Activated naive CD8-positive, alpha-beta T cell treated with anti-CD3 and anti-CD28 coated beads, Interleukin-2, amount 50 U/mL, for 24 hours (primary cell): ENCODE measurements around the gene P2RX6.
A peak's percentile ranks its signal among the peaks of the same experiment; 100 is the strongest.
"Not testable (repeated sequence)": the region's sequence is repeated elsewhere in the genome, so short reads cannot be mapped to it uniquely, and the experiment has no call there.

Source experiments
- ATAC-seq: fragments of 150-1000 bp; cut with Tn5 transposase; one replicate; pipeline ENCODE4 v1.10.0; 2021
- DNase-seq: peaks from one replicate; pipeline ENCODE4 v3.0.0; 2021
- H3K27ac Mint-ChIP-seq: one replicate; pipeline ENCODE4 v1.8.0; 2021; ENCODE audit warnings: mild to moderate bottlenecking, mixed read lengths
- H3K27me3 Mint-ChIP-seq: one replicate; pipeline ENCODE4 v1.8.0; 2021; ENCODE audit warnings: mixed read lengths
- H3K36me3 Mint-ChIP-seq: one replicate; pipeline ENCODE4 v1.8.0; 2021; ENCODE audit warnings: low read depth, mixed read lengths
- H3K4me1 Mint-ChIP-seq: one replicate; pipeline ENCODE4 v1.8.0; 2021; ENCODE audit warnings: mixed read lengths
- H3K4me3 Mint-ChIP-seq: one replicate; pipeline ENCODE4 v1.8.0; 2021; ENCODE audit warnings: mild to moderate bottlenecking, moderate library complexity, mixed read lengths
- H3K9me3 Mint-ChIP-seq: one replicate; pipeline ENCODE4 v1.8.0; 2021; ENCODE audit warnings: mixed read lengths

The P2RX6 gene

DNA sequence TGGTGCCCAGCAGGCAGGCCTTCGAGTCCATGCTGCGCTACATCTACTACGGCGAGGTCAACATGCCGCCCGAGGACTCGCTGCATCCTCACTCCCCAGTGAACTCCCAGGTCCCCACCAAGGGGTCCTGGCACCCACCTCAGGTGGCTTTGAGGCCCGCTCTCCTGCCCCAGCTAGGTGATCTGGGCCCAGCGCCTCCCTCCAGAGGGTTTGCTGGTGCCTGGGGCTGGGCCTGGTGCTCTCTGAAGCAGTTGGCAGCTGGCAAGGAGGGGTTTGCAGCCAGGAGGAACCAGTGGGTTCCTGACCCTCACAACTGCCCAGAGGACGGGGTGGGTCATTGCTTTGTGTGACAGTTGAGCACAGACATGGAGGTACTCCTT, 18.9 kb upstream of the P2RX6 start:
- H3K4me3 Mint-ChIP-seq = no peak overlapping the region

DNA sequence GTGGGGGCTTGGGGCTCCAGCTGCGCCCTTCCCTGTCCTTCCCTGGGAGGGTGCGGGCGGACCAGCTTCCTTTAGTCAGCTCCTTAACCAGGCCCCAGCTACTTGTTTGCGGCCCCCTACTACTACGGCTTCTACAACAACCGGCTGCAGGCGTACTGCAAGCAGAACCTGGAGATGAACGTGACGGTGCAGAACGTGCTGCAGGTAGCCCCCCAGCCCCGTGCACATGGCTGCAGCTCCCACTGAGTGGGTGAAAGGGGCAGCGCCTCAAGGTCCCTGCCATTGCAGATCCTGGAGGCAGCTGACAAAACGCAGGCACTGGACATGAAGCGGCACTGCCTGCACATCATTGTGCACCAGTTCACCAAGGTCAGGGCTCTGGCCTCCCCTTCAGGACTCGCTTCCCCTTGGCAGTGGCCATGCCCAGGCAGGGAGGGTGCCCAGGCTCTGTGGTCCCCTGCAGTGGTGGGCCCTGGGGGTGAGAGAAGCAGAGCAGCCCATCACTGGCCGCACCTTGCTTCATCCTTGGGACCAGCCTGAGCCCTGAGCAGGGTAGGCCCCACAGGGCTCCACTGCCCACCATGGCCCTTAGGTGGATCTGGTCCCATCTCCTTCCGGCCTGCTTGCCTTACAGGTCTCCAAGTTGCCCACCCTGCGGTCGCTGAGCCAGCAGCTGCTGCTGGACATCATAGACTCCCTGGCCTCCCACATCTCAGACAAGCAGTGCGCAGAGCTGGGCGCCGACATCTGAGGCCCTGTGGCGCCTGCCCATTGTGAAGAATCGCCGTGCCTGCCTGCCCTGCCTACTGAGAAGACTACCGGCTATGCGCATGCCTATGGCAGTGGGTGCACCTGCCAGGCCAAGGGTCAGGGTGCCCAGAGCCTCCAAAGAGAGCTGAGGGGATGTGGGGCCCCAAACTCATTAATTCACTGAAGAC, 18.1 kb upstream of the P2RX6 start:
- no peaks in the 10 kb centered on the region for H3K27me3 Mint-ChIP-seq
- peaks cover 10% of the 10 kb centered on the region for H3K36me3 Mint-ChIP-seq
- H3K4me3 Mint-ChIP-seq = no peak overlapping the region
- H3K4me1 Mint-ChIP-seq = peaks cover 15% of the 10 kb centered on the region
- ATAC-seq (no peak), DNase-seq (no peak)
- H3K9me3 Mint-ChIP-seq = no peaks in the 10 kb centered on the region
- no peak overlapping the region for H3K27ac Mint-ChIP-seq

More for the DNA sequence above, 18.9 kb upstream of the P2RX6 start:
- H3K9me3 Mint-ChIP-seq = no peaks in the 10 kb centered on the region
- no peaks in the 10 kb centered on the region for H3K27me3 Mint-ChIP-seq
- peaks cover 3% of the 10 kb centered on the region for H3K36me3 Mint-ChIP-seq
- ATAC-seq = no peak
- DNase-seq = no peak
- H3K4me1 Mint-ChIP-seq = peaks cover 8% of the 10 kb centered on the region
- no peak overlapping the region for H3K27ac Mint-ChIP-seq

DNA sequence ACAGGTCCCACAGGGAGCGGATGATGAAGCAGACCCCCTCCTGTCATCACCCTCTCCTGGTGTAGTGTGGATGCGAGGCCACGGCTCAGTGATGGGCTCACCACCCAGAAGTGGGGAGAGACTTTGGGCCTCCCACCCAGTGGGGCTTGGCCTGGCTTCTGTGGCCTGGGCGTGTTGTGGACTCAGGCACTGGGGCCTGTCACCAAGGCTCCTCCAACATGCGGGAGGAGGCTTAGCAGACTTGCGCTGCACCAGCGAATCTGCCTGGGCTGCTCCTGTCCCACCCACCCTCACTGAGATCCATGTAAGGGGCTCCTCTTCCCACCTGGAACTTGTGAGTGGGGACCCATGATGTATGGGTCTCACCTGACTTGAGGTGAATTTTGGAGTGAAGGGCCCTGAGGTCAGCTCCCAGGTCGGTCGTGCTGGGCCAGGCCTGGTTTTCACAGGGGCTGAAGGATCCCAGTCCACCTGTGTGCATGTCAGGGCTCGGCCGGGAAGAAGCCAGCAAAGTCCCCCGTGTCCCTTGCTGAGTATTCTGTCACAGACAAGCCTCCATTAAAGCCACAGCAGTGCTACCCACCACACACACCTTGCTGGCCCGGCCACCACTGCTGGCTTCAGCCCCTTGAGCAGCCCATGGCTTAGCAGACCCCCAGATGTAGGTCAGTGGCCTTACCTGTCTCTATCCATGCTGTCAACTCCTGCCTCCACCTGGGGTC, 17.3 kb upstream of the P2RX6 start:
- H3K27me3 Mint-ChIP-seq = no peaks in the 10 kb centered on the region
- no peak for ATAC-seq
- H3K9me3 Mint-ChIP-seq = no peaks in the 10 kb centered on the region
- peaks cover 15% of the 10 kb centered on the region for H3K4me1 Mint-ChIP-seq
- DNase-seq = no peak
- H3K36me3 Mint-ChIP-seq = peaks cover 11% of the 10 kb centered on the region
- no peak overlapping the region for H3K27ac Mint-ChIP-seq
- H3K4me3 Mint-ChIP-seq = no peak overlapping the region

DNA sequence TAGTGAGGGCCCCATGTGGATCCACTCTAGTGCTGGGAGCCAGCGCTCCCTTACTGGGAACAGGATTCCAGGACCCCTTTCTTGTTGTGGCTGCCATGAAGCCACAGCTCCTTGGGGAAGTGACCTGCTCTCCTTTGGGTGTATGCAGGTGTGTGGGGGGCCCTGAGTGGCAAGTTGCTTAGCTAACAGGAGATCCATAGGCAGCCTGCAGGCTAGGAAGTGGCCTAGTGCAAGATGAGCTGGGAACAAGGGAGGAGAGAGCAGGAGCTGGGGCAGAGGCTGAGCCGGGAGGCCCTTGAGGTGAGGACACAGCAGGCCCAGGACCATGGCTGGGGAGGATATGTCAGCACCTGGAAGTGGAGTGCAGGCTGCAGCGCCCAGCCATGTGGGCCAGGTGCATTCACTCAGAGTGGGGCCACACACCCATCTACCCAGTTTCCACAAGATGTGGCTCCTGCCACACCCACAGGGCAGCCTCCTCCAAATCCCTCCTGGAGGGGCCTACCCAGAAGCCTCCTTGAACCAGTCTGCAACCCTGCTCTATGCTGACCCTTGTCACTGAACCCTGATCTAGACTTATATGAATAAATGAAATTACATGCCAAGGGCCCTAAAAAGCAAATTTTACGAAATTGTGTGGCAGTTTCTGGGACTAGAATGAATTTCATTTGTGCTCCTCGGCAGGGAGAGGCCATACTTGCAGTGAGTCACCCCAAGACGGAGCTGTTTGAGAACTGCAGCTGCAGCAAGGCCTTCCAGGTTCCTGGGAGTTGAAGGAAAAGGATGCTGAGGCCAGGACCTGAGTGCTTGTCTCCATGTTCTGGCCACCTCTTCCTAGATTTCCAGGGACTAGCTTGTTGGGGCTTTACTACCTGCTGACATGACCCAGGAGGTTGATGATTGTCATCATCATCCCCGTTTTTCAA, 16.3 kb upstream of the P2RX6 start:
- Mint-ChIP-seq H3K4me3 (no peak overlapping the region), H3K27ac (peak overlapping the region; percentile 22), H3K9me3 (no peaks in the 10 kb centered on the region), H3K36me3 (peaks cover 11% of the 10 kb centered on the region), H3K27me3 (no peaks in the 10 kb centered on the region), H3K4me1 (peaks cover 24% of the 10 kb centered on the region)
- no peak for ATAC-seq
- DNase-seq = no peak

DNA sequence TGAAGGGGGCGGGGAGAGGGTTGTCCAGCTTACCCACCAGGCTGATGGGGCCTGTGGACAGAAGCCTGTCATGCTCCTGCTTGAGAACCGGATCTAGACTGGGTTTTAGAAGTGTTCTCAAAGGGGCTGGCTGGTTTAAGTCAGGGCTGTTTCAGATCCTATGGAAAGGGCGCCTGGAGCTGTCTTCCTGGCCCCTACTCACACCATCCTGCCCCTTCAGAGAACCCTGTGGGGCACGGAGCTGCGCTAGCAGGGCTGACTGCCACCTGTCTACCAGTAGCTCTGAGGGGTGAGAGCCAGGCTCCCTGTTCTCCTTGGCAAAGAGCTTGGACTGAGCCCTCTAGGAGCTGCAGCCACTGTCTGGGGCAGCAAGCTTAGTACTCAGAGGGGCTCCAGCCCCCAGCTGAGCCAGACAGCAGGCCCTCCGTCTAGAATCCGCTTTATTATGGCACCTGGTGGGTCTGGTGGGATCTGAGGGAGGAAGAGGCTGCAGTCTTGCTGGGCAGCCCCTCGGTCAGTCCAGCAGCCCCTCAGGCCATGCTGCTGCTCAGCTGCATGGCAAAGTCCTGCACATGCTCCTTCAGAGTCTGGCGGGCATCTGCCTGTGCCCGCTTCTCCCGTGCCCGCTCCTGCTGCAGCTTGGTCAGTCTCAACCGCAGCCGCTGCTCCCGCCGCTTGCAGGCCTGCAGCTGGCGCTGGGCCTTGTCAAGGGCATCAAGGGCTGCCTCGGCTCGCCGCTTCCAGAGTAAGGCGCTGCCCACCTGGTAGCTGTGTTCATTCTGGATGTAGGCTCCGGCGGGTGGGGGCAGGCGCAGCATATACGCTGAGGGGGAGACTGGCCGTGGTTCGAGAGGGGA, 15.4 kb upstream of the P2RX6 start:
- Mint-ChIP-seq H3K36me3 (peaks cover 11% of the 10 kb centered on the region), H3K4me1 (peaks cover 27% of the 10 kb centered on the region), H3K27ac (peak overlapping the region; percentile 100), H3K4me3 (peak overlapping the region; percentile 98), H3K9me3 (no peaks in the 10 kb centered on the region), H3K27me3 (no peaks in the 10 kb centered on the region)
- ATAC-seq (no peak), DNase-seq (no peak)

DNA sequence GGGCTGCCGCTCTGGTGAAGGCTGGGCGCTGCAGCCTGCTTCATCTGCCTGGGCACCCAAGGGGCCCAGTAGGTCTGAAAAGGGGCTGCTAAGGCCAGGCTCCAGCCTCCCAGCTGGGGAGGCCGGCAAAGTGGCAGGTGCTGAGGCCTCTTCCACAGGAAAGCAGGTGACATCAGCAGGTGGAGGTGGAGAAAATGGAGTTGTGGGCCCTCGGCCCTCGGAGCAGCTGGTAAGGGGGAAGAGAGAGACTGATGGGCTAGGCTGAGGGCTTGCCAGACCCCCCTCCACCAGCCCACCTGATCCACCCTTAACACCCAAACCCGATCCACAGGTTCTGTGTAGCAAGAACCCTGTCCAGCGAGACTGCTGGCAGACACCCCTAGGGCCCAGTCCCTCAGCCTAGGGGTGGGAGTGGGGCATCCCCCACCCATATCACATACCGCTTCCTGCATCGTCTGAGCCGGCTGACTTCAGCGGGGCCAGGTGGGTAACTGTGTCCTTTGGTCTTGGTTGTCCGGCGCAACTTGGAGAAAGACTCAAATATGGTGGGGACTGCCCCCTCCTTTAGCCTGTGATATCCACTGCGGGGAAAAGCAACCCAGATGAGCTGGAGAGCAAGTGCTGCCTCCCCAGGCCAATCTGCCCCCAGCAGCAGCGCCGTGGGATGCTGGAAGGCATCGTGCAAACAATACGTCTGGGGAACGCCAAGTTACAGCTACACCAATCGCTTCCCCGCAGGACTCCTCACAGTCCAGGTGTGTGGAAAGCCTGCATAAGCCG, 14.6 kb upstream of the P2RX6 start:
- no peak for ATAC-seq
- Mint-ChIP-seq H3K4me3 (peak overlapping the region; percentile 98), H3K36me3 (peaks cover 11% of the 10 kb centered on the region), H3K27me3 (no peaks in the 10 kb centered on the region), H3K4me1 (peaks cover 27% of the 10 kb centered on the region), H3K9me3 (no peaks in the 10 kb centered on the region), H3K27ac (peak overlapping the region; percentile 100)
- DNase-seq = no peak

DNA sequence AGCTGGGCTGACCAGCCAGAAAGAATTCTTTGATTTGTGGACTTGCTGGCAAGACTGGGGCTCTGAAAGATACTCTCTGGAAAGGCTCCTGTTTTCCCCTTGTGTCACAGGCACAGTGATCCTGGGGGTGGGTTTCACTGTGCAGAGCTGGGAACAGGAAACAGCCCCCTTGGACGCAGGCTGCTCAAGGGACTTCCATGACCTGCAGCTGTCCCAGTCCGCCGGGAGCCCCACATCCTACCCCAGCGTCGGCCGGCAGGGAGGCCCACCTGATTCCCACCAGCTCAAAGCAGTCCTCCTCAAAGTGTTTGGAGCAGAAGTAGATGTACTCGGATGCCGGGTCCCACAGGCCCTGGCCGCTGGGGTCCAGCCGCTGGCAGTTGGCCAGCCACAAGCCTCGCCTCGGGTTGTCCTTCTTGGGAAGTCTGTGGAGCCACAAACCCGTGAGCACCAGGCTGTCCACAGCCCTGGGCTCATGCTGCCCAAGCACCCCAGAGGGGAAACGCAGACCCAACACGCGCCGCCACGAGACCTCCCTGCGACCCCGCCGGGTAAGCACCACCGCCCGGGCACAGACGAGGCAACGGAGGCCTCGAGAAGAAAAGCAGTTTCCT, 13.9 kb upstream of the P2RX6 start:
- ATAC-seq = no peak
- Mint-ChIP-seq H3K9me3 (no peaks in the 10 kb centered on the region), H3K36me3 (peaks cover 11% of the 10 kb centered on the region), H3K27ac (peak overlapping the region; percentile 100), H3K4me1 (peaks cover 27% of the 10 kb centered on the region), H3K27me3 (no peaks in the 10 kb centered on the region), H3K4me3 (peak overlapping the region; percentile 98)
- DNase-seq = no peak

DNA sequence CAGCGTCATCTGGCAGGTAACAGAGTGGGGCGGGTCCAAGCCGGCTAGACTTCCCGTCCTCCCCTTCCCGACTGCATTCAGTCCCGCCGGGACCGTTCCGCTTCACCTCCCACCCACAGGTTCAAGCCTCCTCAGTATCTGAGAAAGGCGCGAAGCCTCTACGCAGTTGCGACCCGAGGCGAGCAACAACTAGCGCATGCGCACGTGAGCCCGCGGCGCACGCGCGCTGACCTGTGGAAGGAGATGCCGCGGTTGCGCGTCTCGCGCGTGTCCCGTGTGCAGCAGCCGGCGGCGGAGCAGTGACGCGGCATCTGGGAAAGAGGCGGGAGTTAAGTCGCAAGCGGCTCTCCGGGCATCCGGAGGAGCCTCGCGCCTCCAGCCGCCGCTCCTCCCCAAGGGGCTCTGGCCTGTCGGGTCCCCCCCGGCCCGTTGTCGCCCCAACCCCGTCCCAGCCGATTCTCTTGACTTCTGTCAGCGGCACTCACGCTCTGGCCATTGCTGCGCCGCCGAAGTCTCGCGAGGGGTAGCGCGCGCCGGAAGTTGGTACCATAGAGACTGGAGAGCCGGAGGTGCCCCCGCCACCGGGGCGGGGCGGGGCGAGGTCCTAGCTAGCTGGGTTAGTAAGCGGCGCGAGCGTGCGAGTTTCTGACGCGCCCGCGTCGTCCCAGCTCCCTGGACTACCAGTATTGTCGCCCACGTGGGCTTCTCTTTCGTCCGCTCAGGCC, 13.2 kb upstream of the P2RX6 start, which contains the start of gene THAP7:
THAP7 (minus strand) TSS at position 518 of the 725 bp plus-strand sequence; CDS start at position 311, 207 bp downstream.
- peaks cover 27% of the 10 kb centered on the region for H3K4me1 Mint-ChIP-seq
- H3K4me3 Mint-ChIP-seq = peak within 1 kb of the TSS; percentile 98
- ATAC-seq (peak; percentile 91), DNase-seq (peak; percentile 98)
- H3K27ac Mint-ChIP-seq = peak within 1 kb of the TSS; percentile 100
- H3K27me3 Mint-ChIP-seq = no peaks in the 10 kb centered on the region
- H3K36me3 Mint-ChIP-seq = peaks cover 11% of the 10 kb centered on the region
- H3K9me3 Mint-ChIP-seq = no peaks in the 10 kb centered on the region

DNA sequence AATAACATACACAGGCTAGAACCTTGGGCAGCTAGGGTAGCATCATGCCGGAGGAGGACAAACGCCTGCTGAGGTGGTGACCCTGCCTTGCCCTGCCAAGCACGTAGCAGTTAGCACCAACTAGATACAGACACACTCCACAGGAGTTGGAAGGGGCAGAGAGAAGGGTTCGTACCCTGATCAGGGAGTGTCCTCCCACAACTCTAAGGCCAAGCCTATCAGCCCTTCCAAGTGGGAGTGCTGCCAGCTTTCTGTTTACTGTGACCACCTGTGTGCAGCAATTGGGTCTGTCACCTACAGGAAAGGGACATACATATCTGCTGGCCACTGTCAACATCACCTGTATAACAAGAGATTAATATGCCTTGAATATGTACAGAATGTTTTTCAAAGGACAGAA, 11.2 kb upstream of the P2RX6 start:
- no peaks in the 10 kb centered on the region for H3K9me3 Mint-ChIP-seq
- peak overlapping the region; percentile 98 for H3K4me3 Mint-ChIP-seq
- H3K36me3 Mint-ChIP-seq = peaks cover 8% of the 10 kb centered on the region
- H3K27me3 Mint-ChIP-seq = no peaks in the 10 kb centered on the region
- H3K27ac Mint-ChIP-seq = peak overlapping the region; percentile 100
- H3K4me1 Mint-ChIP-seq = peaks cover 27% of the 10 kb centered on the region
- DNase-seq = no peak
- ATAC-seq = no peak

DNA sequence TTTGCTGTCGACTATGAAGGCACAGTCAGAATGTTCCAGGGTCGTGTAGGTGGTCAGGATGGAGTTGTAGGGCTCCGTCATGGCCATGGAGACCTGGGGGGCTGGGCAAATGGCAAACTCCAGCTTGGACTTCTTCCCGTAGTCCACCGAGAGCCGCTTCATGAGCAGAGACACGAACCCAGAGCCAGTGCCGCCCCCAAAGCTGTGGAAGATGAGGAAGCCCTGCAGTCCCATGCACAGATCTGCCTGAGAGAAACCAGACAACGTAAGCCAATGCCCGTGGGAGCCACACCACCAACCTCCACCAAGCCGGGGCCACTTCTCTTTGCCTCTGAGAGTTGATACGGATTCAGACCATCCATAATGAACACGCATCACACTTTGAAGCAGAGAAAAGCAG, 5.8 kb upstream of the P2RX6 start:
- DNase-seq, H3K27ac Mint-ChIP-seq, H3K9me3 Mint-ChIP-seq, H3K36me3 Mint-ChIP-seq, H3K4me3 Mint-ChIP-seq, H3K27me3 Mint-ChIP-seq, H3K4me1 Mint-ChIP-seq, ATAC-seq: not testable (repeated sequence)

DNA sequence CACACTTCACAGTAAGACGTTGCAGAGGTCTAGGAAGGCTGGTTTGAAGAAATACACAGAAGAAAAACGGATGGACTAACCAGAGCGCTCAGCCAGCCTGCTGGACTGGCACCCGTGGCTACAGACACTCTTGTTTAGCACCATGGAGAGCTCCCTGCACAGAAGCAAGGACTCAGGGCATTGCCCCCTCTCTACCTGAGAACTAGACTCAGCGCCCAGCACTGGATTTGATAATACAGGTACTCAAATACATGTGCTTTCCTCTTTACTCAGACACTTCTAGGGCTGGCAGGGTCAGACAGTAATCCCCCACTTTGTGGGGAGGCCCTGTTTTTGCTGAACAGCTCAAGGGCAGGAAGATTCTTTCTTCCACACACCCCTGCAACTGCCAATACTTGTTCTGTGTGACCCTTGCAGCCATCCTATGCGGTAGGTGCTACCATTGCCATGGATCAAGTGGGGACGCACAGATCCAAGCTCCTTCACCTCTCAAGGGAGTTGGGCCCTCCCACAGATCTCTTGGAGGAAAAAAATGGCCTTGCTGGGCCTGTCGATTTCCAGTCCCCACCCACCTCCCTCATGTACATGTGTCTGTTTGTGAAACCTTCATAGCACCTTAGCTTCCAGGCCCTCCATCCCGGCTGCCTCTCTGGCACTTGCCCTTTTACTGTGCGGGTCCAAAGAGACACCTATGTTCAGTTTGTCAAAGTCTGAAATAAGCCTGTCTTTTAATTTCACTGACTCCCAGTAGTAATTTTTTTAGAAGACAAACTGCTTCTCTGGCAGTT, 5.1 kb upstream of the P2RX6 start:
- ATAC-seq (no peak), DNase-seq (no peak)
- Mint-ChIP-seq H3K36me3 (no peaks in the 10 kb centered on the region), H3K27ac (no peak overlapping the region), H3K27me3 (no peaks in the 10 kb centered on the region), H3K4me1 (peaks cover 14% of the 10 kb centered on the region), H3K4me3 (no peak overlapping the region), H3K9me3 (no peaks in the 10 kb centered on the region)
